Cardiac muscle cell (in vitro differentiated cells and primary cell): ENCODE results near the gene FBXO3. TPM values are rescaled to one million over a fixed set of nuclear protein-coding genes. Genes with fewer than 3 reads are reported as not detected.
"Not testable (repeated sequence)": the region's sequence is repeated elsewhere in the genome, so short reads cannot be mapped to it uniquely, and the experiment has no call there.

Experiments used
- DNase-seq, 2 donors: peaks; one replicate each; pipeline versions ENCODE4 v3.0.0 to v3.0.0-alpha.2; 2010 to 2017; ENCODE audit warnings: low read depth in 1 of 2, low spot score in 1 of 2
- H3K27ac ChIP-seq: fragments of 200-600 bp; sonication (generic); 2 replicates; pipeline ENCODE4 v1.5.1; 2016
- H3K27me3 ChIP-seq: fragments of 200-600 bp; sonication (generic); 2 replicates; pipeline ENCODE4 v1.6.0; 2016; ENCODE audit warnings: control low read depth
- H3K36me3 ChIP-seq: fragments of 200-600 bp; sonication (generic); 2 replicates; pipeline ENCODE4 v1.5.1; 2016; ENCODE audit warnings: control low read depth
- H3K4me1 ChIP-seq: fragments of 200-600 bp; sonication (generic); 2 replicates; pipeline ENCODE4 v1.8.1; 2017; ENCODE audit warnings: low read depth, mild to moderate bottlenecking, mixed run types
- H3K4me3 ChIP-seq: fragments of 200-600 bp; sonication (generic); 2 replicates; pipeline ENCODE4 v1.5.1; 2016; ENCODE audit warnings: mild to moderate bottlenecking
- H3K9me3 ChIP-seq: fragments of 200-600 bp; sonication (generic); 2 replicates; pipeline ENCODE4 v1.5.1; 2017; ENCODE audit warnings: low read depth, mild to moderate bottlenecking, control low read depth
- CTCF ChIP-seq: IDR thresholded peaks from 2 replicates; pipeline ENCODE4 v1.5.1; 2012; ENCODE audit warnings: low read depth, mild to moderate bottlenecking, low read length
- polyA plus RNA-seq: library from polyadenylated mRNA; unstranded; fragments of >200 nt; fragmentation: Nextera tagmentation; extraction: Ambion mirVana; gene quantifications from 2 replicates; pipeline ENCODE4 v1.2.1, GENCODE V29; 2016
- total RNA-seq: library from RNA; depleted of rRNA; stranded (reverse); fragments of >200 nt; gene quantifications from 2 replicates; pipeline ENCODE4 v1.2.3, GENCODE V29; 2016

Gene FBXO3
- total and polyA plus RNA-seq, 2 experiments from 2014 or later: 34.4 to 36.1 TPM

- no peak for TF ChIP-seq CTCF
- H3K36me3 ChIP-seq: peaks cover 13% of the 10 kb centered on the region
- DNase-seq: no peak
These were observed 61.9 kb downstream of the FBXO3 start for GRCh38 chr11:33712436-33712835.

GRCh38 chr11:33709466-33709865, 64.9 kb downstream of the FBXO3 start:
- H3K4me3 ChIP-seq: no peak overlapping the region
- H3K27ac ChIP-seq: no peak overlapping the region
- peaks cover 10% of the 10 kb centered on the region for H3K36me3 ChIP-seq
- H3K27me3 ChIP-seq: no peaks in the 10 kb centered on the region
- no peak for DNase-seq
- no peaks in the 10 kb centered on the region for H3K9me3 ChIP-seq
- peaks cover 21% of the 10 kb centered on the region for H3K4me1 ChIP-seq
- TF ChIP-seq CTCF: no peak

More at GRCh38 chr11:33712436-33712835, 61.9 kb downstream of the FBXO3 start:
- Histone ChIP-seq H3K4me1 (peaks cover 21% of the 10 kb centered on the region), H3K4me3 (no peak overlapping the region), H3K9me3 (no peaks in the 10 kb centered on the region), H3K27me3 (no peaks in the 10 kb centered on the region), H3K27ac (no peak overlapping the region)

- no peaks in the 10 kb centered on the region for H3K27me3 ChIP-seq
- peaks cover 20% of the 10 kb centered on the region for H3K4me1 ChIP-seq
- DNase-seq: no peak
- H3K4me3 ChIP-seq: no peak overlapping the region
- no peaks in the 10 kb centered on the region for H3K9me3 ChIP-seq
- TF ChIP-seq CTCF: no peak
- H3K36me3 ChIP-seq: peaks cover 10% of the 10 kb centered on the region
- H3K27ac ChIP-seq: no peak overlapping the region
These were observed 65.3 kb downstream of the FBXO3 start for GRCh38 chr11:33708985-33709384.

DNA sequence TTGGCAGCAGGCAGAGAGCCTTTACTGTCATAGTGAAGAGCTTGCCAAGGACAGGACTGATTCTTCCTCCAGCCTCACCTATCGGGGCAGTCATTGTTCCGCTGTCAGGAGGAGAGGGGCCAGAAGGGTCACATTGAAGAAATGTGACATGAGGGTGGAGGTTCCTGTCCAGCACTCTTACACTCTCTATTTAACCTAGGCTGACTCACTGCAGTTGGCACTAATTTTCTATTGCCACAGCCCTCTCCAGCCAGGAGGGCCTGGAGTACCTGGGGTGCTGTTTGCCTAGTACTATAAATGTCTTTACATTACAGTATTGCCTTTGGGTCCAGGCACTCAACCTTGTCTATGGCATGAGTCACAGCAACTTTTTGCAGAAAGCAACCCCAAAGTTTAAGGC, 66.5 kb downstream of the FBXO3 start:
- DNase-seq, H3K4me1 ChIP-seq, H3K4me3 ChIP-seq, H3K9me3 ChIP-seq, H3K36me3 ChIP-seq, H3K27ac ChIP-seq, H3K27me3 ChIP-seq: not testable (repeated sequence)

DNA sequence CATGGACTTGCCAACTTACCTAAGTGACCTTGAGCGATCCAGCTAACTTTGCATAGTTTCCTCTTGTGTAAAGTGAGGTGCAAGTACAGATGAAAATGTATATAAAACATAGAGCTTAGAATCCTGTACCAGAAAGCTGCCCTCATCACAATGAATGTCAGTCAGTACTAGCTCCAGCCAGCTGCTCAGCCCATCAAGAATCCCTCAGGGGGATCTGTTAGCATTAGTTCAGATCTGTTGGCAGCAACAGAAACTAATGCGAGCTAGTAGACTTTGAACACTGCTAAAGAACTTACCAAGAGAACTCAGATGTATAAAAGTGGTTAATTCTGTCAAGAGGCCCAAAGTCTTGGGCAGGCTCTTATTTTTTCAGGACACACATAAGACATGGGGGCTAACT, 67.4 kb downstream of the FBXO3 start:
- H3K36me3 ChIP-seq: peaks cover 10% of the 10 kb centered on the region
- no peaks in the 10 kb centered on the region for H3K9me3 ChIP-seq
- no peaks in the 10 kb centered on the region for H3K27me3 ChIP-seq
- TF ChIP-seq CTCF: no peak
- no peak overlapping the region for H3K4me3 ChIP-seq
- peak in 1 of 2 donors; percentile 25 for DNase-seq
- H3K4me1 ChIP-seq: no peaks in the 10 kb centered on the region
- H3K27ac ChIP-seq: no peak overlapping the region

DNA sequence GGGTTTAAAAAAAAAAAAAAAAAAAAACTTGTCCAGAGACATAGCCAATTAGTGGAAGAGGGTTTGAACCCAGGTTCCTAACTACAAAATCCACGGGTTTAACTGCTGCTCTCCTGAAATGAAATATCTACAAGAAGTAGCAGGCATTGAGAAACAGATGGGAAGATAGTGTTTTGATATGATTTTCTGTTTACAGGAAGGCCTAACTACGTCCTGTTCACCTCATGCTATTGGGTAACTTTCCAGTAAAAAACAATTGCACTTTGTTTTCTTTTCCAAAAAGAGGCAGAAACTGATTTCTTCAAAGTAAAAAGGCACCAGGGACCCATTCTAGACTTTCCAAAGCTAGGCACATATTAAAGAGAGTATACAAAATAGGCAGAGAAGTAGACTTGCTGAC, 67.8 kb downstream of the FBXO3 start:
- Histone ChIP-seq H3K4me1 (no peaks in the 10 kb centered on the region), H3K27me3 (no peaks in the 10 kb centered on the region), H3K36me3 (peaks cover 10% of the 10 kb centered on the region), H3K4me3 (no peak overlapping the region), H3K9me3 (no peaks in the 10 kb centered on the region), H3K27ac (no peak overlapping the region)
- DNase-seq: peak in 1 of 2 donors; percentile 55
- TF ChIP-seq CTCF: no peak
